Measurements from ENCODE around the gene ASTN1.

The ASTN1 gene

DNA sequence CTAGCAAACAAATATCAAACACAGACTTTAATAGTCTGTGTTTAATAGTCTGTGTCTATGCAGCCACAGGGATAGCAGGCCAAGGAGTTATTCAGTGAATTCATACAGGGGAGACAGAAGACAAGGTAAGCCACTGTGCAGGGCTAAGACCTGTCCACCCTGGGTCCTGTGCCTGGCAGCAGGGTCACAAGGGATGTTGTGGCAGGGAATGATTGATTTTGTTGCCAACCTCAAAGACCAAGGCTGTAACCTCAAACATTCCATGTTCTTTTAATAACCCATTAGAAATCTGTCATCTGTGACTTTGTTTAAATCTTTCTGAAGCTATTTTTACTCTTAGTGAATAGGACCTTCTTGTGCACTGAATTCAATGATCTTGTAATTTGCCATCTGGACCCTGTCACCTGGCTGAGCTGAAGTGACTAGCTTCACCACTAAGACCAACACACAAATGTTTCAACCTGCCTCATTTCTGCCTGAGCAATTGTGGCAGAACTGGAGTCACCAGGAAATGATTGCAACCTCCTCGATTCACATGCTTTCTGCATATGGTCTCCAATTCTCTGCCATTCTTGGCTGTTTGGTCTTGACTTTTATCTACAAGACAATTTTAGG lies 154.2 kb downstream of the ASTN1 start:
- in situ Hi-C loops (cut with HindIII; ENCODE audit: low sequenced_read_pairs) = no loop called here
- DNase-seq (ENCODE audit: low read depth, low spot score) = no peak
- TF ChIP-seq, protein P1, sequence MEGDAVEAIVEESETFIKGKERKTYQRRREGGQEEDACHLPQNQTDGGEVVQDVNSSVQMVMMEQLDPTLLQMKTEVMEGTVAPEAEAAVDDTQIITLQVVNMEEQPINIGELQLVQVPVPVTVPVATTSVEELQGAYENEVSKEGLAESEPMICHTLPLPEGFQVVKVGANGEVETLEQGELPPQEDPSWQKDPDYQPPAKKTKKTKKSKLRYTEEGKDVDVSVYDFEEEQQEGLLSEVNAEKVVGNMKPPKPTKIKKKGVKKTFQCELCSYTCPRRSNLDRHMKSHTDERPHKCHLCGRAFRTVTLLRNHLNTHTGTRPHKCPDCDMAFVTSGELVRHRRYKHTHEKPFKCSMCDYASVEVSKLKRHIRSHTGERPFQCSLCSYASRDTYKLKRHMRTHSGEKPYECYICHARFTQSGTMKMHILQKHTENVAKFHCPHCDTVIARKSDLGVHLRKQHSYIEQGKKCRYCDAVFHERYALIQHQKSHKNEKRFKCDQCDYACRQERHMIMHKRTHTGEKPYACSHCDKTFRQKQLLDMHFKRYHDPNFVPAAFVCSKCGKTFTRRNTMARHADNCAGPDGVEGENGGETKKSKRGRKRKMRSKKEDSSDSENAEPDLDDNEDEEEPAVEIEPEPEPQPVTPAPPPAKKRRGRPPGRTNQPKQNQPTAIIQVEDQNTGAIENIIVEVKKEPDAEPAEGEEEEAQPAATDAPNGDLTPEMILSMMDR (IDR thresholded peaks at IDR 0.05; ENCODE audit: low read depth, low read length) = no peak
- no peak overlapping the region for H3K4me3 ChIP-seq (ENCODE audit: low read depth, low read length)

DNA sequence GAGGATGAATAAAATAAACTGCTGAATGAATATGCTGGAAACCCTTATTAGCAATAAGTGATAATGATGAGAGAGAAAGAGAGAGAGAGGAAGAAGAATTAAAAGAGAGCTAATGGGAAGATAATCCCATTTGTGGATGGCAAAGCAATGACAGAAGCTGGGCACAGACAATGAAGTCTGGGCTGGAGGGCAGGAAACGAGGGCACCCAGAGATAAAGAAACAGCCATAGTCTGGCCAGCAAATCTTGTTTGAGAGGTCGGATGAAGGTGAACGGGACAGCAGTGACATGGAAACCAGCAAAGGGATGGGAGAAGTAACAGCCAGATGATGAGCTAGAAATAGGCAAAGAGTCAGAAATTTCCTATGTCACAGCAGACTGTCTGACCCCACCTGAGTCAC lies 155.9 kb downstream of the ASTN1 start:
- in situ Hi-C loops (cut with HindIII; ENCODE audit: low sequenced_read_pairs) = no loop called here
- no peak for DNase-seq (ENCODE audit: low read depth, low spot score)
- no peak overlapping the region for H3K4me3 ChIP-seq (ENCODE audit: low read depth, low read length)
- TF ChIP-seq, protein P1 (IDR thresholded peaks at IDR 0.05; ENCODE audit: low read depth, low read length) = no peak

DNA sequence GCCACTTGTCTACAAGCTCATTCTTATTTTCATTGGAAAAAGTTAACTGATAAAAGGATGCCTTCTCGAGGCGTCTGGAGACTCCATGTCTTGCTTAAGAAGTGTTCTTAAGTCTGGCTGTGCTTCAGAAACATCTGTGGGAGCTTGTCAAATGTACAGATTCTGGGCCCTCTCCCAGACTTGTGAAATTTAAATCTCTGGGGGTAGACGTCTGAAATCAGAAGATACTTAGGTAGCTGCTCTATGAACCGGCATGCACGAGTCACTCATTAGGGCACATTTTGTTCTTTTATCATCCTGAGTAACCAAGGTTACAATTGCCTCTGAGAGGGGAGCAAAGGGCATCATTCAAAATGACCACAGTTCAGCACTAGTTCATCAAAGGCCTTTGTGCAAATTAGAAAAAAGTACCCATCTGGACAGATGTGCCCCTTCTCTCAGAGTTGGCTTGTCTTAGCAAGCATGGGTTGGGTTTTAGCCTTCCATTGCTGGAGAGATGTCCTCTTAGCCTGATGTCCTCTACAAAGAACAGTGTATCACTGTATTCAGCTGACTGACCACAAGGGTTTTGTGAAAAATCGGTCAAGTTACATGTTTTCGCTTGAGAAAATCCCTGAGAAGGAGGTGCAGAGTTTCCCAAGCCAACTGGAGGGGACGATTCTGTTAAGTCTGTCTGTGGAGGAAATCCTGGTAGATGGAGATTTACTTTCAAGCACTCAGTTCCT lies 156.9 kb downstream of the ASTN1 start:
- H3K4me3 ChIP-seq (ENCODE audit: low read depth, low read length) = no peak overlapping the region
- in situ Hi-C loops (cut with HindIII; ENCODE audit: low sequenced_read_pairs) = no loop called here
- DNase-seq (ENCODE audit: low read depth, low spot score) = no peak
- TF ChIP-seq, protein P1 (IDR thresholded peaks at IDR 0.05; ENCODE audit: low read depth, low read length) = no peak

DNA sequence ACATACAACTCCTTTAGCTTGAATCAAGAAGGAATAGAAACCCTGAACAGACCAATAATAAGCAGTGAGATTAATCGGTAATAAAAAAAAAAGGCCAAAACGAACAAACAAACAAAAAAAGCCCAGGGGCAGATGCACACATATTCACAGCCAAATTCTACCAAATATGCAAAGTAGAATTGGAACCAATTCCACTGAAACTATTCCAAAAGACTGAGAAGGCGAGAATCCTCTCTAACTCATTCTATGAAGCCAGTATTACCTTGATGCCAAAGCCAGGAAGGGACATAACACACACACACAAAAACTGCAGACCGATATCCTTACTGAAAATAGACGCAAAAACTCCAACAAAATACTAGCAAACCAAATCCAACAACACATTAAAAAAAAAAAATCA lies 161.6 kb downstream of the ASTN1 start:
- no peak overlapping the region for H3K4me3 ChIP-seq (ENCODE audit: low read depth, low read length)
- TF ChIP-seq, protein P1 (IDR thresholded peaks at IDR 0.05; ENCODE audit: low read depth, low read length) = no peak
- DNase-seq (ENCODE audit: low read depth, low spot score) = no peak
- in situ Hi-C loops (cut with HindIII; ENCODE audit: low sequenced_read_pairs) = no loop called here

DNA sequence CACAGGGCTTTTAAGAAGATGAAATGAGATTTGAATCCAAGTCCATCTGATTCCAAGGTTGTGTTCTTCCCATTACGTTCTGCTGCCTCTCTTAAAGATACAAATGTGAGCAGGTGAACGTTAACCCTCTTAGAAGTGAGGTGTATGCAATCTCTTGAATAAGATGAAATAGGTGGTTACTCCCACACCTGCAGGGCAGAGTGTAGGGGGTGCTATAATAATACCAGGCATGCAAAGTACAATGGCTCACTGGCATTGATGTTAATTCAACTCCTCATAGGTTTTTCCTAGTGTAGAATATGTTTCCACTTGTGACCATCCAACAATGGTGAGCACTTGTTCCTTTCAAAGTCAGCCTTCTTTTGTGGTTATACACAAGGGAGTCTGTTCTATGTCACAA lies 163.0 kb downstream of the ASTN1 start:
- H3K4me3 ChIP-seq (ENCODE audit: low read depth, low read length) = no peak overlapping the region
- in situ Hi-C loops (cut with HindIII; ENCODE audit: low sequenced_read_pairs) = no loop called here
- DNase-seq (ENCODE audit: low read depth, low spot score) = no peak
- TF ChIP-seq, protein P1 (IDR thresholded peaks at IDR 0.05; ENCODE audit: low read depth, low read length) = no peak

DNA sequence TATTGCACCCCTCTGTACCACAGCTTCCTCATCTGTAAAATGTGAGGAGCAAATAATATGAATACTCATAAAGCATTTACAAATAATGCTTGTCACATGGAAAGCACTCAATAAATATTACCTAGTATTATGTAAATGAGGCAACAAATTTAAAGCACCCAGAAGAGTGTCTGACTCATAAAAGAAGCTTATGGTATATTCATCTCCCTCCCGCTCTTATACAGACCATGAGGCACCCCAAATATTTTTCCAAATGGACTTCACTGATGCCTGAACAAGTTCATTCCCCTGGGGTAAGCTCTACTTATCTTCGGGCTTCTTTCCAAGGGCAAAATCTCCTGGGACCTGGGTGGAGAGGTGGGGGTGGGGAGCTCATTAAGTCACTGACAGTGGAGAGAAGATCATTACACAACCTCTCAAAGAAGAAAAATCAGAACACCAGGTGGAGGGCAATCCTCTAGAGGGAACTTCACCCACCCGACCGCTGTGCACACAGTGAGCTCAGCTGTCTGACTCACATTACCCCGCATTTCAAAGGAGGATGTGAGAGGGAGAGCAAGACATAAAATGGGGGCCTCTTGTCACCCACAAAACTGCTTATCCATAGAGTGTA lies 166.2 kb downstream of the ASTN1 start:
- TF ChIP-seq, protein P1 (IDR thresholded peaks at IDR 0.05; ENCODE audit: low read depth, low read length) = no peak
- no peak overlapping the region for H3K4me3 ChIP-seq (ENCODE audit: low read depth, low read length)
- in situ Hi-C loops (cut with HindIII; ENCODE audit: low sequenced_read_pairs) = no loop called here
- no peak for DNase-seq (ENCODE audit: low read depth, low spot score)

Data from astrocyte of the spinal cord (primary cell).